Raji (cell line): ENCODE measurements around the gene MSH5.

ENCODE experiments used
- POLR2A ChIP-seq: IDR thresholded peaks from 2 replicates; pipeline ENCODE4 v1.6.1; 2011; ENCODE audit warnings: low read depth, low read length, control low read depth; ENCODE audit not compliant: insufficient read depth

MSH5 gene

DNA sequence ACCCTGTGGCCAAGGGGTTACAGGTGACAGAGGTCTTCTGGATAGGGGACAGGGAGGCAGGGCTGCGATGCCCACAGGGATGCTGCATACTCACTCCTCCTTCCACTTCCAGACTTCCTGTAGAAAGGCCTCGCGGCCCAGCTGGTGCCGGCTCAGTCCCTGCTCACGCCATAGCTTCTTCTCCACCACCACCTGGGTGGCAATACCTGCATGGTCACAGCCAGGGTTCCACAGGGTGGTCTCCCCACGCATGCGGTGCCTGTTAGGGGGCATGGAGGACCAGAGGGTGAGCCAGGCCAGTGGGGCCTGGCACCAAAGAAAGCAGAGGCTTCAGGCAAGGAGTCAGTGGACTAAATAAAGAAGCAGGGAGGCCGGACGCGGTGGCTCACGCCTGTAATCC is 45.7 kb downstream of the MSH5 start:
- TF ChIP-seq POLR2A = no peak

DNA sequence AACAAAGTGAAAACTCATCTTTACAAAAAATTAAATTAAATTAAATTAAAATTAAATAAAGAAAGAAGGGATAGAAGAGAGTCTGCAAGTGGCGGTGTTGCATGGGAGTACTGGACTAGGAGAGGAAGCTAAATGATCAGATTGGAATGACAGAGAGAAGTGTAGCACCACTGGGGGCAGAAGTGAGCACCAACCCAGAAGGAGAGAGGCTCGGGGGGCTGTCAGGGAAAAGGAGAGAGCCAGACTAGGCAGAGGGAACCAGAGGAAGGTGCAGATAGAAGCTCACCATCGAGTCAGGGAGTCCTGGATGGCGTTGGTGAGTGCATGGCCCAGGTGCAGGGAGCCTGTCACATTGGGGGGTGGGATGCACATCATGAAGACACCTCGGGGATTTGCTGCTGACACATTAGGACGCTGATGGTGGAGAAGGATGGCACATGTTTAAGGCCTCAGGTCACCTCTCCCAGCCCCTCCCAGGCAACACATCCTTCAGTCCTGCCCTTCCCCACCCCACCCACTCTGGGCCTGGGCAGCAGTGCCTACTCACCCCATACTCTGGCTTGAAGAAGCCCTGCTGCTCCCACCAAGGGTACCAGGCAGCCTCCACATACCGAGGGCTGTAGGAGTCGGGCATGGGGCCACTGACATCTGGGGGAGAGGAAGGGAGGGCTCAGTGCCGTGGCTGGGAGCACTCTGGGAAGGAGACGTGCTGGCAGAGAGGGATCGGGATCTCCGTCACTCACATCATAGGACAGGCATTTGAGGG is 51.7 kb downstream of the MSH5 start:
- no peak for TF ChIP-seq POLR2A

DNA sequence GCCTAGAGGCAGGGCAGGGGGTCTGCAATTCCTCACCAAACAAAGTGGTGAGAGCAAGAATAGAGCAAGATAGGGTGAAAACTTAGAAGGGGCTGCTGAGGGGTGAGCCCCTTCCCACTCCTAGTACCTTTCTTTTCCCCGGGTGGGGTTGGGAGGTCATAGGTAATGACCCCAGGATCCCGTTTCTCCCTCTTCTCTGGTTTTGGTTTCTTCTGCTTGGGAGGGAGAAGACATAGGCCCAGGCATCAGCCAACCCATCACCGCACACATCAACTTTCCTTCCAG is 52.2 kb downstream of the MSH5 start:
- no peak for TF ChIP-seq POLR2A

DNA sequence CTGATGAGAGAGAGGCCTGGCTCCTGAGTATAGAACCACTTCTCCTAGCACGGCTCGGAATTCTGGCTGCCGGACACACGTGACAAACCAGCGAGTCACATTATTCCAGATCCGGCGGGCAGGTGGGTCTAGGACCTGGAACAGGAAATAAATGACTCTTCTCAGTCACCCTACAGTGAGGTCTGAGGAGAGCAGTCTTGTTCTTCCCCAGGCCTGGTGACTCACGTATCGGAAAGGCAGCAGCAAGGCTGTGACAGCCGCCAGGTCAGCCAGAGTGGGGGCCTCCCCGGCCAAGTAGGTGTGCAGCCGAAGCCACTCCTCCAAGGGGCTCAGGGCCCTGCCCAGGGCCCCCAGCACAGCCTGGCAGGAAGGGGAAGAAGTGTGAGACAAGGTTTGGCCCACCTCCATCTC is 53.0 kb downstream of the MSH5 start:
- TF ChIP-seq POLR2A = no peak

DNA sequence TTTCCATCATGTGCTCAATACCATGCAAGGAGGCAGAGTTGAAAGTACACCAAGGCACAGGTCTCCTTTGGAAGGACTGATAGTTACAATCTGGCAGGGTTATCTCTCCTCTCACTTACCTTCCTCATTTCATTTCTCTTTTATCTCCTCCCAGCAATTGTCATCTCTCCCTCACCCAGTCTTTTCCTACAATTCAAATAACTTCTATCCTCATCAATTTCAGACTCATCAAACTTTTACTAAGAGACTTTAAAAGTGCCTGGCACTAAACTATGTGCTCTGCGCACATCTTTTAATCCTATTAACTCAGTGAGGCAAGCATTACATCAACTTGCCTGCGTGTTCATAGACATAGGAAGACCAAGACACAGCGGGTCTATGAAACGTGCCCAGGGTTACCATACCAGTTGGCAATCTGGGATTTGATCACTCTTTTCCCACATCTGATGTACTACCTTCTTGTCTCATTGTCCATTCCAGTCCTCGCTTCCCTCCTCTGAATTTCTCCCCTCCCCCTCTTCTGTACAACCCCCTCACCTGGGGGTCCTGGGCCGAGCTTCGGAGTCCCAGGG is 54.6 kb downstream of the MSH5 start:
- TF ChIP-seq POLR2A = peak; percentile 18; the same call in 1 of the 2 replicates

DNA sequence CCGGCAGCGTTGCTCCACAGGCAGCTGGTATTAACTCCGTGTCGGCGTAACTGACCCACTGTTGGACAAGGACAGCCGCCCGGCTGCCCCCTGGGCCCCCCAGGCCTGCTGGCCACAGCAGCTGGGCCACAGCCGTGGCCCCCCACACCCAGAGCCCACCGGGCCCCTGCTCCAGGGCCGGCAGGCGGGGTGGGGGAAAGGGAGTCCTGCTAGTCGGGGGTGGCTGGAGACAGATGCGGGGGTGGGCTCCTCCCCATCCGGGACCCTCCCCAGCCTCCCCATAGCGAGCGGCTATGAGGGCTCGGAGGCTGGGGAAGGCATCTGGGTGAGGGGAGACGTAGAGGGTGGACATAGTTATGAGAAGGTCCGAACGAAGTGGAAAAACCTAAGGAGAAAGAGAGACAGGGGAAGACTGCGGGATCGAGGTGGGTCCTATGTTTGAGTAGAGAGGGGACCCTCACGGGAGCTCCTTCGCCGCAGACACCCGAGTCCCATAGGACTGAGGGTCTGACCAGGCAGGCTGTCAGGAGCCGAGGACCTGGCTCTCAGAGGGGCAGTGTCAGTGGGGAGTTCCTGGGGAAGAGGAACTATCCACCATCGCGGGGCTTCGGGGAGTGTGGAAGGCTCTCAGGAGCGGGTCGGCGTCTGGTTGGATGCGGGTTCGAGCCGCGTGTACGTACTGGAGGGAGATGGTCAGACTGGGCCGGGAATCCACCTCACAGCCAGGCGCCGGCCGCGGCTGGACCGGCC is 55.2 kb downstream of the MSH5 start:
- TF ChIP-seq POLR2A = no peak

DNA sequence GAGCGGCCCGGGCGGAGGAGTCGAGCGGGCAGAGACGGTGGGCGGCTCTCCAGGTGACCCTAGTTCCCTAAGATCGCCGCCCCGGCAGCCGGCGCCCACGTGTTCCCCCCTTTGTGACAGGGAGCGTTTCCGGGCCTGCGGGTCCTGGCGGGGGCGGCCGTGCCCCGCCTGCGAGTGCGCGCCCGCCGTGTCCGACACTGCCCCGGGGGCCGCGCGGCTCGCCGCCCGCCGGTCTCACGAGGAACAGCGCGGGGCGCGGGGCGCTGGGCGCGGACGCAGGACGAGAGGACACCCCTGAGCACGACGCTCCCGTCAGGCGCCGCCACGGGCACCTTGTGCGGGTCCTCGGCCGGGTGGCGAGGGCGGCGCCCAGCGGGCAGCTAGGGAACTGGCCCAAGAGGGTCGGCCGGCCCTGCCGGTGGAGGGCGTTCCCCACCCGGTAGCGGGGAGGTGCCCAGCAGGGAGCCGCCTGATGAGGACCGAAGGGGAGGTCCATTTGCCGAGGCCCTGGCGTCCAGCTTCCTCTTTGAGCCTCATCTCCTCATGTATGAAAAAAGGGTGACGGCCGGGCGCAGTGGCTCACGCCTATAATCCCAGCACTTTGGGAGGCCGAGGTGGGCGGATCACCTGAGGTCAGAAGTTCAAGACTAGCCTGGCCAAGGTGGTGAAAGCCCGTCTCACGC is 56.0 kb downstream of the MSH5 start, which contains the start of gene VARS1:
Gene VARS1 (minus strand): TSS at position 137 of the 683 bp plus-strand sequence. CDS start 535 bp downstream, outside the sequence.
- peak; percentile 61 for TF ChIP-seq POLR2A

DNA sequence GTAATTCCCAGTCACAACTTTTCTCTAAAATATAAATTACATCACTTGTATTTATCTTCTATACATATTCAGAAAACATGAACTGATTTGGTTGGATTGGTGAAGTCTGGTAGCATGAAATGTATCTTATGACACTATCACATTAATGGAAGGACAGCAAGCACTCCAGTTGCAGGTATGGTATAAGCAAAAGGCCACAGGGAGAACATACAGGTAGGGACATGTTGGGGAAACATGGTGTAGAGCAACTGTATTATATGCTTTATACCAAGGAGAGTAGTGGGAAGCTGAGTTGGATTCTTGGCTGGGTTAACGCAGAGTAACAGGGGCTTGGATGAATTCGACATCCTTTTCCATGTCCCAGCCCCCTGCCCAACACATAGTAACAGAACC is 57.2 kb downstream of the MSH5 start:
- no peak for TF ChIP-seq POLR2A

DNA sequence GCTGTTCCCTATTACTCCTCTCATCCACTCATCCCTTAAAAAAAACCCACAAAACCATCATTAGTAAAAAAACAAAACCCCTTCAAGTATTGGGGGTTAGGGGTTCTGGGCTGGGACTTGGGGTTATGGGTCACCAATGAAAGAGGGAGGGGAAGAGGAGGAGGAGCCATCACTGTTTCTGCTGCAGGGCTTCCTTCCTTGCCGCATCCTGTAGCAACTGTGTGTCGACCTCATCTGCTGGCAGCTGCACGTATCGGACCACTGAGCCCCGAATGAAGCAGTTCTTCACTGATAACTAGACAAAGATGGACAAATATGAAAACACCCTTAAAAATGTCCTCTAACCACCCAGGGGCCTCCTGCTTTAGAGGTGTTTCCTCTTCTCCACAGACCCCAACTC is 57.8 kb downstream of the MSH5 start:
- no peak for TF ChIP-seq POLR2A

DNA sequence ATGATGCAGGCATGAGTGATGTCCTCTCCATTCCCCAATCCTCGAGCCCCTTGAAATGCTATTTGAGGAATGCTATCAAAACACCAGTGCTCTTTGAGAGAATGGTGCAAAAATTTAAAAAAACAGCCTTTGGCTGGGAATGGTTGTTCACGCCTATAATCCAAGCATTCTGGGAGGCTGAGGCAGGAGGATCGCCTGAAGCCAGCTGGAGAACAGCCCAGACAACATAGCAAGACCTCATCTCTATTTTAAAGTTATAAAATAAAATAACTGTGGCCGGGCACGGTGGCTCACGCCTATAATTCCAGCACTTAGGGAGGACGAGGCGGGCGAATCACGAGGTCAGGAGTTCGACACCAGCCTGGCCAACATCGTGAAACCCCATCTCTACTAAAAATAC is 60.0 kb downstream of the MSH5 start:
- TF ChIP-seq POLR2A = no peak

DNA sequence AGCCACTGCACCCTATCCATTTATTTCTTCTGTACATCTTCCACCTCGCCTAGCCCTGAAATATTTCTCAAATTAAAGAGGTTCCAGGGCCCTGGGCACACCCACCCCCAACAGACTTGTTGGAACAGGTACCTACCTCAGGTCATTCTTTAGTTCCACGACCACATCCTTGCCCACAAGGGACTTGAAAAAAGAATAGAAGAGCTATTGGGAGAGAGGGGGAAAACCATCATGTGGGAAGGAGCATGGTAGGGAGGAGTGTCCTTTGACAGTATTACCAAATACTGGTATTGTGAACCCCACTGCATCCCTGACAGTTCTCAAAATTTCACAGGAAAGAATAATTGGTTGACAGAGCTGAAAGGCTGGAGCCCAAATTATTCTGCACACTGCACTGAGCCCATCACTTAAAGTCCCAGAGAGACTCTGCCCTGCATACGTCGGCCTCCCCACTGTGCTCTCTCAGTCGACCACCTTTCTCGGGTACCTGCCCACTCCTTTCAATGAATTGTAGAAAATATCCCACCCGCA is 66.2 kb downstream of the MSH5 start:
- no peak for TF ChIP-seq POLR2A

DNA sequence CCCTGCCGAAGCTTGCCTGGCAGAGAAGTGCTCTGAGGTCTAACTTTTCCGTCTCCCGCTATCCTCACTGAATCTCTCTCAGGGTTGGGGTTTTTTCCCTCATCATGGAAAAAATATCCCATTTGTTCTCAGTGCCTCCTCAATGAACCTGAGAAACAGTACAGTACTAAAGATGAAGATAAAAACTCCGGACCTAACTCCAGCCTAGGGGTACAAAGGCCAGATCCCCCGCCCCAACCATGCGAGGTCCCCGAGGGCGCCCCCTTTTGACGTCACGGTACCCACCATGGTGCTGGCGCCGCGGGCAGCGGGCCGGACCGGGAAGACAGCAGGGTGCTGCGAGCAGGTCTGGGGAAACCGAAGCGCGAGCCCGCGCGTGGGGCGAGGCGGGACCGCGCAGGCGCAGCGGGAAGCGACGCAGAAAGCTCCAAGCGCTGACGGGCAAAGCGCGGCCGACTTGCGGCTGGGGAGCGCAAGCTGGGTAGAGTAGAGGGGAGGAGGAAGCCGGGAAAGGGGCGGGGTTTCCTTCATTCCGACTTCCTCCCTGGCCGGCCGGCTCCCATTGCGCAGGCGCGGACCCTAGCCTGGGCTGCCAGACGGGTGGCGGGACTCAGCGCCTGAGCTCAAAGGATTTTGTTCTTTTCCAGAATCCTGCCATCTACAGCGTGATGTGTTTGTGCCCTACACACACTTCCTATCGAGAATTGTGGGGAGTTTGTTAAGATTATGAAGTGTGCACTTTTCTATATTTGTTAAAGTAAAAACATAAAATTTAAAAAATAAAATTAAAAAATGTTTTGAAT is 66.9 kb downstream of the MSH5 start, which contains the start of gene LSM2:
Gene LSM2 (minus strand): TSS at position 497 of the 803 bp plus-strand sequence. CDS start 209 bp downstream, at position 288.
- peak; percentile 93 for TF ChIP-seq POLR2A

DNA sequence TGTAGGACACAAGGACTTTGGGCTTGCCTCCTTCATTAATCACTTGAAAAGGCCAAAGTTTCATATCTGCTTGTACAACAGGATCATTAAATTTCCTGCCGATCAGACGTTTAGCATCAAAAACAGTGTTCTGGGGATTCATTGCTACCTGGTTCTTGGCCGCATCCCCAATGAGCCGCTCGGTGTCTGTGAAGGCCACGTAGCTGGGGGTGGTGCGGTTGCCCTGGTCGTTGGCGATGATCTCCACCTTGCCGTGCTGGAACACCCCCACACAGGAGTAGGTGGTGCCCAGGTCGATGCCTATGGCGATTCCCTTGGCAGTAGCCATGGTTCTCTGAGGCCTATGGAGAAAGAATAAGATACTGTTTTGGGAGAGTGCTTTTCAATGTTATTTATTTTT is 71.8 kb downstream of the MSH5 start:
- TF ChIP-seq POLR2A = no peak
